Measurements from ENCODE around the gene ME1.
A peak's percentile ranks its signal among the peaks of the same experiment; 100 is the strongest.

The ME1 gene

GRCh38 chr6:83430611-83431544 lies at the start of gene ME1:
ME1 (minus strand) TSS chr6:83431051; CDS start chr6:83430954, 97 bp downstream.
- no peak for TF ChIP-seq CTCF (IDR thresholded peaks at IDR 0.05; ENCODE audit: extremely low read depth, missing control alignments)
- DNase-seq (ENCODE audit: low spot score): peak; percentile 86

GRCh38 chr6:83480470-83480869 lies 49.6 kb upstream of the ME1 start:
- DNase-seq (ENCODE audit: low spot score): no peak
- TF ChIP-seq CTCF (IDR thresholded peaks at IDR 0.05; ENCODE audit: extremely low read depth, missing control alignments): no peak

- DNase-seq (ENCODE audit: low spot score): no peak
- no peak for TF ChIP-seq CTCF (IDR thresholded peaks at IDR 0.05; ENCODE audit: extremely low read depth, missing control alignments)
Measured at GRCh38 chr6:83479389-83479788, 48.5 kb upstream of the ME1 start.

GRCh38 chr6:83476971-83477370 lies 46.1 kb upstream of the ME1 start:
- DNase-seq (ENCODE audit: low spot score): no peak
- TF ChIP-seq CTCF (IDR thresholded peaks at IDR 0.05; ENCODE audit: extremely low read depth, missing control alignments): no peak

- no peak for TF ChIP-seq CTCF (IDR thresholded peaks at IDR 0.05; ENCODE audit: extremely low read depth, missing control alignments)
- no peak for DNase-seq (ENCODE audit: low spot score)
Measured at GRCh38 chr6:83474309-83474708, 43.5 kb upstream of the ME1 start.

GRCh38 chr6:83472767-83473166 lies 41.9 kb upstream of the ME1 start:
- no peak for DNase-seq (ENCODE audit: low spot score)

More at GRCh38 chr6:83472767-83473166, 41.9 kb upstream of the ME1 start:
- TF ChIP-seq CTCF (IDR thresholded peaks at IDR 0.05; ENCODE audit: extremely low read depth, missing control alignments): no peak

Data from GM20000 (cell line).